MM.1S (cell line): Measurements from ENCODE around the gene DHRS4.

ENCODE experiments used
- EZH2 ChIP-seq: fragments of 300-600 bp; sonication (generic); optimal IDR thresholded peaks from 2 replicates; pipeline ENCODE3; 2017; ENCODE audit warnings: low read depth, mild to moderate bottlenecking, antibody characterized with exemption, low read length, mixed read lengths
- EZH2phosphoT487 ChIP-seq: fragments of 300-600 bp; sonication (generic); IDR thresholded peaks from 2 replicates; pipeline ENCODE4 v1.6.1; 2018; ENCODE audit warnings: antibody characterized with exemption, low read length
- TF ChIP-seq, protein P1 (sequence below): fragments of 300-600 bp; sonication (generic); IDR thresholded peaks from 2 replicates; pipeline ENCODE4 v1.5.1; 2016; ENCODE audit warnings: antibody characterized with exemption, low read length, mixed read lengths

DNA sequence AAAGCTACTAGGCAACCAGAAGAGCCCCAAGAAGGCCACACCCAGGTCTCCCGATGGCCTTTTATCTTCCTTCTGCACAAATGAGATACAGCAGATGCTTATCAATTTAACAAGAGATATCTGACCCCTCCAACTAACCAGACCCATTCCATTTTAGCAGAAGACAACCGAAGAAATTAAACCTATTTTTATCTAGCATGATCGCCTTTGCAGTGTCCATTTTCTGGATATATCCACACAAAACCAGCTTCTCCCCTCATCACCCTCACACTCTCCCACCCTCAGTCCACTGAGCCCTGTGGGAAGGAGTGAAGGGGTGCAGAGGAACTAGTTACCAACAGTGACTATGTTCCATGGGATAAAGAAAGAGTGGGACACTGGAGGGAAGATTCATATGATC is 20.9 kb upstream of the DHRS4 start:
- TF ChIP-seq, protein P1, sequence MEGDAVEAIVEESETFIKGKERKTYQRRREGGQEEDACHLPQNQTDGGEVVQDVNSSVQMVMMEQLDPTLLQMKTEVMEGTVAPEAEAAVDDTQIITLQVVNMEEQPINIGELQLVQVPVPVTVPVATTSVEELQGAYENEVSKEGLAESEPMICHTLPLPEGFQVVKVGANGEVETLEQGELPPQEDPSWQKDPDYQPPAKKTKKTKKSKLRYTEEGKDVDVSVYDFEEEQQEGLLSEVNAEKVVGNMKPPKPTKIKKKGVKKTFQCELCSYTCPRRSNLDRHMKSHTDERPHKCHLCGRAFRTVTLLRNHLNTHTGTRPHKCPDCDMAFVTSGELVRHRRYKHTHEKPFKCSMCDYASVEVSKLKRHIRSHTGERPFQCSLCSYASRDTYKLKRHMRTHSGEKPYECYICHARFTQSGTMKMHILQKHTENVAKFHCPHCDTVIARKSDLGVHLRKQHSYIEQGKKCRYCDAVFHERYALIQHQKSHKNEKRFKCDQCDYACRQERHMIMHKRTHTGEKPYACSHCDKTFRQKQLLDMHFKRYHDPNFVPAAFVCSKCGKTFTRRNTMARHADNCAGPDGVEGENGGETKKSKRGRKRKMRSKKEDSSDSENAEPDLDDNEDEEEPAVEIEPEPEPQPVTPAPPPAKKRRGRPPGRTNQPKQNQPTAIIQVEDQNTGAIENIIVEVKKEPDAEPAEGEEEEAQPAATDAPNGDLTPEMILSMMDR: no peak
- TF ChIP-seq EZH2phosphoT487: no peak
- no peak for TF ChIP-seq EZH2
